Raji (cell line): ENCODE results near the gene RGS9BP.

Experiments used
- POLR2A ChIP-seq: IDR thresholded peaks from 2 replicates; pipeline ENCODE4 v1.6.1; 2011; ENCODE audit warnings: low read depth, low read length, control low read depth; ENCODE audit not compliant: insufficient read depth

RGS9BP gene

GRCh38 chr19:32661318-32661717, 14.3 kb upstream of the RGS9BP start:
- no peak for TF ChIP-seq POLR2A

- no peak for TF ChIP-seq POLR2A
Measured at GRCh38 chr19:32662186-32662585, 13.5 kb upstream of the RGS9BP start.

GRCh38 chr19:32666084-32666483, 9.6 kb upstream of the RGS9BP start:
- TF ChIP-seq POLR2A, result no peak

- TF ChIP-seq POLR2A, result no peak
Measured at GRCh38 chr19:32669310-32669709, 6.3 kb upstream of the RGS9BP start.

- TF ChIP-seq POLR2A, result no peak
Measured at GRCh38 chr19:32671883-32672593, 3.6 kb upstream of the RGS9BP start.

GRCh38 chr19:32672841-32673240, 2.8 kb upstream of the RGS9BP start:
- TF ChIP-seq POLR2A, result no peak

GRCh38 chr19:32673573-32673972, 2.1 kb upstream of the RGS9BP start:
- TF ChIP-seq POLR2A, result no peak

GRCh38 chr19:32674153-32674930, 1.3 kb upstream of the RGS9BP start:
- no peak for TF ChIP-seq POLR2A

- peak; percentile 84 for TF ChIP-seq POLR2A
Measured at GRCh38 chr19:32674931-32675719, 523 bp upstream of the RGS9BP start, which contains the start of gene ANKRD27. ANKRD27 (minus strand) TSS chr19:32675180; CDS start chr19:32659015, 16,165 bp downstream.

- no peak for TF ChIP-seq POLR2A
Measured at GRCh38 chr19:32676186-32676894, 692 bp downstream of the RGS9BP start.

- no peak for TF ChIP-seq POLR2A
Measured at GRCh38 chr19:32676895-32677359, 1.3 kb downstream of the RGS9BP start.

- TF ChIP-seq POLR2A, result no peak
Measured at GRCh38 chr19:32677657-32678056, 2.0 kb downstream of the RGS9BP start.

GRCh38 chr19:32680986-32681385, 5.3 kb downstream of the RGS9BP start:
- TF ChIP-seq POLR2A, result no peak

- TF ChIP-seq POLR2A, result no peak
Measured at GRCh38 chr19:32682317-32682716, 6.7 kb downstream of the RGS9BP start.
